HL-60 (cell line): ENCODE measurements around the gene RBMS3.

ENCODE experiments used
- DNase-seq, 2 experiments: peaks; one replicate each; pipeline ENCODE4 v3.0.0-alpha.2; 2010 to 2020; ENCODE audit warnings: low read depth in 1 of 2, low spot score in 1 of 2
- H3K27ac ChIP-seq: fragments of 250-450 bp; sonication (Bioruptor Pico); replicated peaks from 2 replicates; pipeline ENCODE4 v1.5.1; 2020; ENCODE audit warnings: mild to moderate bottlenecking, moderate library complexity
- H3K27me3 ChIP-seq: fragments of 250-450 bp; sonication (Bioruptor Pico); 2 replicates; pipeline ENCODE4 v1.5.1; 2021; ENCODE audit warnings: mild to moderate bottlenecking, moderate library complexity; ENCODE audit not compliant: insufficient read depth, poor library complexity, severe bottlenecking
- H3K4me3 ChIP-seq: replicated peaks from 2 replicates; pipeline ENCODE4 v1.5.1; 2011; ENCODE audit warnings: mild to moderate bottlenecking, control low read depth, low read length; ENCODE audit not compliant: insufficient read depth
- CTCF ChIP-seq: IDR thresholded peaks from one replicate; pipeline ENCODE4 v1.5.1; 2011; ENCODE audit warnings: low read length, control low read depth, inconsistent platforms; ENCODE audit not compliant: insufficient read depth
- GABPA ChIP-seq: IDR thresholded peaks from 2 replicates; pipeline ENCODE4 v1.6.1; 2012; ENCODE audit warnings: low read depth
- POLR2AphosphoS5 ChIP-seq: IDR thresholded peaks from 2 replicates; pipeline ENCODE4 v1.6.1; 2012; ENCODE audit warnings: low read depth
- REST ChIP-seq: IDR thresholded peaks from 2 replicates; pipeline ENCODE4 v1.6.1; 2012; ENCODE audit warnings: low read depth; ENCODE audit not compliant: insufficient replicate concordance
- SPI1 ChIP-seq: IDR thresholded peaks from 2 replicates; pipeline ENCODE4 v1.6.1; 2012; ENCODE audit warnings: low read depth, mild to moderate bottlenecking, borderline replicate concordance

The RBMS3 gene

GRCh38 chr3:29481249-29481648, 200.4 kb downstream of the RBMS3 start:
- Histone ChIP-seq H3K27me3 (no peaks in the 10 kb centered on the region), H3K4me3 (no peak overlapping the region), H3K27ac (no peak overlapping the region)
- no peak for DNase-seq
- TF ChIP-seq REST (no peak), CTCF (no peak), SPI1 (no peak), GABPA (no peak), POLR2AphosphoS5 (no peak)

- DNase-seq, result no peak
- Histone ChIP-seq H3K4me3 (no peak overlapping the region), H3K27me3 (no peaks in the 10 kb centered on the region), H3K27ac (no peak overlapping the region)
- TF ChIP-seq GABPA (no peak), CTCF (no peak), POLR2AphosphoS5 (no peak)
Measured at GRCh38 chr3:29481969-29482767, 201.3 kb downstream of the RBMS3 start.

GRCh38 chr3:29484633-29485032, 203.8 kb downstream of the RBMS3 start:
- DNase-seq, result no peak
- no peak overlapping the region for H3K27ac ChIP-seq
- H3K27me3 ChIP-seq, result no peaks in the 10 kb centered on the region
- no peak overlapping the region for H3K4me3 ChIP-seq
- TF ChIP-seq CTCF (no peak), SPI1 (no peak), GABPA (no peak), REST (no peak), POLR2AphosphoS5 (no peak)

- no peak overlapping the region for H3K4me3 ChIP-seq
- no peak for DNase-seq
- no peaks in the 10 kb centered on the region for H3K27me3 ChIP-seq
- no peak for TF ChIP-seq REST
- no peak for TF ChIP-seq CTCF
- no peak for TF ChIP-seq GABPA
- TF ChIP-seq POLR2AphosphoS5, result no peak
- TF ChIP-seq SPI1, result no peak
- H3K27ac ChIP-seq, result no peak overlapping the region
Measured at GRCh38 chr3:29486096-29486495, 205.2 kb downstream of the RBMS3 start.
